ENCODE measurements around the gene MIDN.

GRCh38 chr19:1283207-1283916 lies 35.0 kb downstream of the MIDN start:
- TF ChIP-seq CTCF (IDR thresholded peaks at IDR 0.05): no peak
- TF ChIP-seq POLR2A (IDR thresholded peaks at IDR 0.05): no peak
- no peak for TF ChIP-seq POLR2AphosphoS5 (IDR thresholded peaks at IDR 0.05)
